Muscle of back (tissue), 13 donors: ENCODE results near the gene POTEH. TPM values are rescaled to one million over a fixed set of nuclear protein-coding genes. Genes with fewer than 3 reads are reported as not detected.
"Not testable (repeated sequence)": the region's sequence is repeated elsewhere in the genome, so short reads cannot be mapped to it uniquely, and the experiment has no call there.

Source experiments
- DNase-seq, 3 donors: peaks; one replicate each; pipeline versions ENCODE4 v3.0.0 to v3.0.0-alpha.2; 2013
- long read RNA-seq, 9 donors: transcript quantifications; one replicate each; lab custom pipeline, GENCODE V29; 2026
- polyA plus RNA-seq, 10 donors: library from polyadenylated mRNA; unstranded; fragments of 120-200 nt; gene quantifications; one replicate each; pipeline ENCODE4 v1.2.1, GENCODE V29; 2013; ENCODE audit not compliant: insufficient read length in 10 of 10

The POTEH gene
- polyA plus RNA-seq: not detected
- long read RNA-seq, donor 1: 0 reads
- long read RNA-seq, donor 2: 0 reads
- long read RNA-seq, donor 3: 0 reads
- long read RNA-seq, donor 4: 0 reads
- long read RNA-seq, donor 5: 0 reads
- long read RNA-seq, donor 6: 0 reads
- long read RNA-seq, donor 7: 0 reads
- long read RNA-seq, donor 8: 0 reads
- long read RNA-seq, donor 9: 0 reads

- DNase-seq: not testable (repeated sequence)
Observed at GRCh38 chr22:15689749-15690125, at the start of gene POTEH. Gene POTEH (plus strand): TSS chr22:15690026. CDS start chr22:15690078, 52 bp downstream.

DNA sequence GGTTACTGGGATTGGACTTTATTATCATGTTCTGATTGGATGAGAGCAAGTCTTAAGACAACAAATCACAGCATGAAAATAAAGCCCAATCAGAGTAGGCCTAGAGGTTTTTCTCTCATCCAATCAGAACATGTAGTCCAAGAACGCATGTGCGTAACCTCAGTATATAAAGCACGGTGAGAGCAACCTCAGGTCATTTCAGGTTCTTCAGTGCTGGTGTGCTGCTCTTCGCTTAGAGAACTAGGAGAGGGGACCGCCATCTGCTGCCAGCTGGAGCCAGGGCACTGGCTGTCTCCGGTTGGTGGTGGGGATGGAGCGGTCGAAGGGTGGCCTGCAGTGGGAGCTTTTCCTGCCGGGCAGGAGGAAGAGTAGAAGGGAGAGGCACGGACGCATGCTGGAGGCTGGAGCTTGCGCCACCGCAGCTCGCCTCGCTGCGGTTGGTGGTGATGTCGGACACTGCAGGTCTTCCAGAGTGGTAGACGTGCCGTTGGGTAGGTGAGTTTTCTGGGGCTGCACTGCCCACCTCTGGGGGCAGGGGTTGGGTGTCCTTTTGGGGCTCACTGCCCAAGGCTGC is 47.5 kb upstream of the POTEH start:
- not testable (repeated sequence) for DNase-seq

GRCh38 chr22:15651954-15652353 is 37.9 kb upstream of the POTEH start:
- DNase-seq: not testable (repeated sequence)

GRCh38 chr22:15652738-15653137 is 37.1 kb upstream of the POTEH start:
- DNase-seq: not testable (repeated sequence)

DNA sequence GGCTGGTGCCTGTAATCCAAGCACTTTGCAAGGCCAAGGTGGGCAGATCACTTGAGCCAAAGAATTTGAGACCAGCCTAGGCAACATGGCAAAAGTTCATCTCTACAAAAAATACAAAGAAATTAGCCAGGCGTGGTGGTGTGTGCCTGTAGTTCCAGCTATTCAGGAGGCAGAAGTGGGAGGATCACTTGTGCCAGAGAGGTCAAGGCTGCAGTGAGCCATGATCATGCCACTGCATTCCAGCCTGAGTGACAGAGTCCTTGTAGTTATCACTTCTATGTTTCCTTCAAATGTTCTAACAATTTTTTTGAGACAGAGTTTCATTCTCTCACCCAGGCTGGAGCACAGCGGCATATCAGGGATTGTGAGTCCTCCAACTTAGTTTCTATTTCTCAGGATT is 36.6 kb upstream of the POTEH start:
- DNase-seq: not testable (repeated sequence)

DNA sequence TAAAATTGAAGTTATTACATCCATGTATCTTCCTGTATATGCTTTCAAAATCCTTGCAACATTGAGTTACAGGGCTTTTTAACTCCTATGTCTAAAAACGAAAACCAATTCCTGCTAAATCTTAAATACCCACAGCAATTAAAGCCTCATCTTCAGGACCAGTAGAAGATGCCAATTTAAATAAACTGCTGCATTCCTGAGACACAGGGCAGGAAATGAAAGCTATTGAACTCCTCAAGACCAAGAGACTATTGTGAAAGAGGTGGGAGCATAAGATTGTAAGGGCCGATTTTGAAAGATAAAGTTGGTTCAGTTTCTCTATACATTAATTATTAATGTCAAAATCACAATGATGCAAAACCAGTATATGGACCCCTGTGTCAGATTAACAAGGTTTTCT is 28.7 kb upstream of the POTEH start:
- DNase-seq: not testable (repeated sequence)

DNA sequence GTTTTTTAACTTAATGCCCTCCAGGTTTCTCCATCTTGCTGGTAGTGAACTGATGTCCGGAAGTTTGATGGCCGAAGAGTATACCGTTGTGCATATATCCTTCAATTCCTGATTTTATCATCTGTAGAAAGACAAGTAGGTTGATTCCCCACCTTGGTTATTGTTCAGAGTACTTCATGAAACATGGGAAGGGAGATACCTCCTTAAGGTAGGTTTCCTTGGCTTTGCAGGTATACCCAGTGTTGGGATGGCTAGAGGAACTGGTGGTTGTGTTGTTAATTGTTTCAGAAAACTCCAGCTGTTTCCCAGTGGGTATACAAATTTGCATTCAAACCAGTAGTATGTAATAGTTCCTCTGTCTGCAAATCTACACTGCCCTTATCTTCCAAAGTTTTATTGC is 25.1 kb upstream of the POTEH start:
- DNase-seq: not testable (repeated sequence)

- DNase-seq: not testable (repeated sequence)
Observed at GRCh38 chr22:15665478-15665877, 24.3 kb upstream of the POTEH start.

- DNase-seq: not testable (repeated sequence)
Observed at GRCh38 chr22:15669430-15669829, 20.4 kb upstream of the POTEH start.

DNA sequence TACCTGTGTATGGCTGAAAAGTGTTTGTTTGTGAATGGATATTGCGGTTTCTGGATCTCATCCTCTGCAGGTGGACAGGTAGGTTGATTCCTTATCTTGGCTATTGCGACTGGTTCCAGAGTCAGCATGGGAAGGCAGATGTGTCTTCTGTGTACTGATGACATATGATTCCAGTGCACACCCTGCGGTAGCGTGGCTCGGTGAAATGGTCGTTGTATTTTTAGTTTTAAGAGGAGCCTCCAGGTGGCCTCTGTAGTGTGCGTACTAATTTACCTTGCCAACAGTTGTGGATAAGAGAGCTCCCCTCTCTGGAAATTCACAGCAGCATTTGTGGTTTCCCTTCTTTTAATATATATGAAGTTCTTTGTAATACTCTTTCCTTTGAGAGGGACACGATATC is 10.1 kb upstream of the POTEH start:
- not testable (repeated sequence) for DNase-seq

DNA sequence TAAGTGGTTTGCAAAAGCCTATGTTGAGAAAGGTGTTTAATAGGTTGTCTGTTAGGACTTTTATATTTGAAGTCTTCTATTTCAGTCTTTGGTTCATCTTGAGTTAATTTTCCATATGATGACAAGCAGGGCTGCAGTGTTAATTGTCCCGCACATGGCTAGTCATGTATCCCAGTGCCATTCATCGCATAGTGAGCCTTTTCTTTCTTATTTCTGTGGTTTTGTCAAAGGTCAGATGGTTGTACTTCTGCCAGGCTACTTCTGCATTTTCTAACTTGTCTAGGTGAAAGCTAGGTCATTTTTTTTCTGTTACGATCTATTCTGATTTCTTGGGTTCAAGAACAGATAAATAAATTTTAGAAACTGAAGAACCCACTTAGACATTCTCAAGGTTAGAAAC is 5.7 kb upstream of the POTEH start:
- not testable (repeated sequence) for DNase-seq

DNA sequence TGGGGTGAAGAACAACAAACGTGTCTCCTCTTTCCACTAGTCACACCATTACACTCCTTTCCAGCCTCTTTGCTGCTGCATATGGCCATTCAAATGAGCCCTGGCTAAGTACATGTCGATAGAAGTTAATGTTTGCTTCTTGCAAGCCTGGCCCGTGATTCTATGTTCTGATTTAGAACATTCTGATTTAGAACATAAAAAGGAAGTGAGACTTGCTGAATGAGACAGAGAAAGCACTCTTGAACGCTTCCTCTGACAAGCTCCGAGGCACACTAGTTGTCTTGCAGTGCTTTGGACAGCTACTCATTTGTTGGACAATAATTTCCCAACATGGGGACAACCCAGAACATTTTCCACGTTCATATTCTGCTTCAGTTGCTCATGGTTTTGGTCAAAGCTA is 5.1 kb upstream of the POTEH start:
- not testable (repeated sequence) for DNase-seq

GRCh38 chr22:15685641-15686040 is 4.2 kb upstream of the POTEH start:
- DNase-seq: not testable (repeated sequence)

GRCh38 chr22:15687086-15687485 is 2.7 kb upstream of the POTEH start:
- DNase-seq: not testable (repeated sequence)

DNA sequence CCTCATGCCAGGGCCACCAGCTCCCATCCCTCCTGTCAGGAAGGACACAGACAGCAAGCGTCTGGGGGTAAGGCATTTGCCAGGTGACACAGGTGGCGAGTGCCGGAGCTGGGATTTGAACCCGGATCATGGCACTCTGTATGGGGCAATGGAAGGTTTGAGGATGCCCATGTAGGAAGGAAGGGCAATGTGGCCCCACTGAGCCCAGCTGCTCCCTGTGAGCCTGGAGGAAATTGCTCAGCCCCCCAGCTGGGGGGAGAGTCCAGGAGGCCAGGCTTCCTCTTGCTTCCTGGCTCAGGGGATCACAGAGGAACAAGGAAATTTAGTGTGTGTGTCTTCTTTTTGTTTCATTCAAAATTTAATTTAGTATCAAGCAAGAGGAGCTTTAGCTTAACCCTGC is 2.1 kb upstream of the POTEH start:
- not testable (repeated sequence) for DNase-seq

GRCh38 chr22:15688090-15688489 is 1.7 kb upstream of the POTEH start:
- DNase-seq: not testable (repeated sequence)

DNA sequence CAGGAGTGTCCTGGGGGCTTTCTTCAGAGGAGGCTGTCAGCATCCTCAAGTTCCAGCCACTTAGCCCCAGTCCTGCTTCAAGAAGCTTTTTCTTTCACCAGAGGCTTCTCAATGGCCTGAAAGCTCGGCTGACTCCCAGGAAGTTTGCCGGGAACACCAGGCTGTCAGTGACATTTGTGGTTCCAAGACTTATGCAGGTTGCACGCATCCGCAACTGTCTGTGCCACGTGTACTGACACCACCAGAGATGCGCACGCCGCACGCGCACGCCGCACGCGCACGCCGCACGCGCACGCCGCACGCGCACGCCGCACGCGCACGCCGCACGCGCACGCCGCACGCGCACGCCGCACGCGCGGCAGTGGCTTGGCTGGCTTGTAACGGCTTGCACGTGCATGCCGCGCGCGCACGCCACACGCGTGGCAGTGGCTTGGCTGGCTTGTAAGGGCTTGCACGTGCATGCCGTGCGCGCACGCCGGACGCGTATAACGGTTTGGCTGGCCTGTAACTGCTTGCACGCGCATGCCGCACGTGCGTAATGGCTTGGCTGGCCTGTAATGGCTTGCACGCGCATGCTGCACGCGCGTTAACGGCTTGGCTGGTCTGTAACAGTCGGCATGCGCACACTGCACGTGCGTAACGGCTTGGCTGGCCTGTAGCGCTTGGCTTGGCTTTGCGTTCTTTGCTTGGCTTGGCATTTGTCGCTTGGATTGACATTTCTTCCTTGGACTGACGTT is 646 bp upstream of the POTEH start:
- not testable (repeated sequence) for DNase-seq

DNA sequence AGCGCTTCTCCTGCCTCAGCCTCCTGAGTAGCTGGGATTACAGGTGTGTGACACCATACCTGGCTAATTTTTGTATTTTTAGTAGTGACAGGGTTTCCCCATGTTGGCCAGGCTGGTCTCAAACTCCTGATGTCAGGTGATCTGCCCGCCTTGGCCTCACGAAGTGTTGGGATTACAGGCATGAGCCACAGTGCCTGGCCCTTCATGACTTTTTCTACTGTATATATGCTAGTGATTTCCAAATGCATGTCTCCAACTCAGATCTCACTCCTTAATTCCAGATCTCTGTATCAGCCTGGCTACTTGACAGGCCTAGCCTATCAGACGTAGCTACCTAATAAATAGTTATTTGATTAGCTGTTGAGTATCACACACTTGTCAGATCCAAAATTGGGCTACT is 23.8 kb downstream of the POTEH start:
- not testable (repeated sequence) for DNase-seq

GRCh38 chr22:15714125-15714524 is 24.3 kb downstream of the POTEH start:
- DNase-seq: not testable (repeated sequence)

DNA sequence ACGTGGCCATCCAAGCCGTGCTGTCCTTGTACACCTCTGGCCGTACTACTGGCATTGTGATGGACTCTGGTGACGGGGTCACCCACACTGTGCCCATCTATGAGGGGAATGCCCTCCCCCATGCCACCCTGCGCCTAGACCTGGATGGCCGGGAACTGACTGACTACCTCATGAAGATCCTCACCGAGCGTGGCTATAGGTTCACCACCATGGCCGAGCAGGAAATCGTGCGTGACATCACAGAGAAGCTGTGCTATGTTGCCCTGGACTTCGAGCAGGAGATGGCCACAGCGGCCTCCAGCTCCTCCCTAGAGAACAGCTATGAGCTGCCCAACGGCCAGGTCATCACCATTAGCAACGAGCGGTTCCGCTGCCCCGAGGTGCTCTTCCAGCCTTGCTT is 32.1 kb downstream of the POTEH start:
- not testable (repeated sequence) for DNase-seq

- not testable (repeated sequence) for DNase-seq
Observed at GRCh38 chr22:15729209-15729917, 39.5 kb downstream of the POTEH start.

GRCh38 chr22:15731023-15731422 is 41.2 kb downstream of the POTEH start:
- not testable (repeated sequence) for DNase-seq
